Suppressor macrophage treated with lipopolysaccharide for 1 hour (primary cell): ENCODE measurements around the gene PDE9A.
"Not testable (repeated sequence)": the region's sequence is repeated elsewhere in the genome, so short reads cannot be mapped to it uniquely, and the experiment has no call there.

Experiments used
- DNase-seq, 3 donors: peaks; one replicate each; pipeline ENCODE4 v3.0.0-alpha.2; 2020 to 2022

Gene PDE9A

GRCh38 chr21:42720484-42720883 lies 67.1 kb downstream of the PDE9A start:
- not testable (repeated sequence) for DNase-seq

GRCh38 chr21:42721341-42721824 lies 68.0 kb downstream of the PDE9A start:
- no peak for DNase-seq

- no peak for DNase-seq
Measured at GRCh38 chr21:42722153-42722552, 68.7 kb downstream of the PDE9A start.

- no peak for DNase-seq
Measured at GRCh38 chr21:42722808-42723473, 69.5 kb downstream of the PDE9A start.

GRCh38 chr21:42724226-42724920 lies 71.0 kb downstream of the PDE9A start:
- peak; percentile 49 to 71 (median 68) for DNase-seq

GRCh38 chr21:42725416-42725930 lies 72.1 kb downstream of the PDE9A start:
- no peak for DNase-seq

- no peak for DNase-seq
Measured at GRCh38 chr21:42731264-42732032, 78.0 kb downstream of the PDE9A start.

- DNase-seq, result no peak
Measured at GRCh38 chr21:42732033-42732410, 78.6 kb downstream of the PDE9A start.

GRCh38 chr21:42733037-42733627 lies 79.7 kb downstream of the PDE9A start:
- peak in 2 of 3 donors; percentile 29 to 62 for DNase-seq

- no peak for DNase-seq
Measured at GRCh38 chr21:42733874-42734273, 80.5 kb downstream of the PDE9A start.

GRCh38 chr21:42734323-42734971 lies 81.0 kb downstream of the PDE9A start:
- DNase-seq, result peak; percentile 18 to 61 (median 53)

- no peak for DNase-seq
Measured at GRCh38 chr21:42735061-42735460, 81.6 kb downstream of the PDE9A start.

GRCh38 chr21:42735944-42736343 lies 82.5 kb downstream of the PDE9A start:
- DNase-seq, result no peak

GRCh38 chr21:42736646-42737350 lies 83.4 kb downstream of the PDE9A start:
- no peak for DNase-seq

GRCh38 chr21:42737951-42738590 lies 84.7 kb downstream of the PDE9A start:
- peak in 2 of 3 donors; percentile 36 to 70 for DNase-seq

GRCh38 chr21:42739061-42739931 lies 85.9 kb downstream of the PDE9A start:
- DNase-seq, result no peak

- DNase-seq, result no peak
Measured at GRCh38 chr21:42740405-42740909, 87.0 kb downstream of the PDE9A start.

GRCh38 chr21:42741066-42741465 lies 87.6 kb downstream of the PDE9A start:
- DNase-seq, result no peak

GRCh38 chr21:42744520-42745445 lies 91.4 kb downstream of the PDE9A start:
- DNase-seq, result no peak
